NCI-H1092 (cell line): ENCODE data around the gene NHLH1.

Experiments used
- DNase-seq: peaks from one replicate; lab custom pipeline; 2025; lab: John Stamatoyannopoulos, UW

Gene NHLH1

GRCh38 chr1:160359559-160360226 lies 7.2 kb upstream of the NHLH1 start:
- DNase-seq: no peak

GRCh38 chr1:160360227-160360695 lies 6.6 kb upstream of the NHLH1 start:
- DNase-seq: no peak

GRCh38 chr1:160361199-160361598 lies 5.7 kb upstream of the NHLH1 start:
- DNase-seq: no peak

- DNase-seq: no peak
These were observed 5.1 kb upstream of the NHLH1 start for GRCh38 chr1:160361814-160362167.

GRCh38 chr1:160362168-160362957 lies 4.5 kb upstream of the NHLH1 start:
- DNase-seq: no peak

GRCh38 chr1:160363010-160363409 lies 3.9 kb upstream of the NHLH1 start:
- no peak for DNase-seq

GRCh38 chr1:160363951-160364735 lies 2.7 kb upstream of the NHLH1 start:
- no peak for DNase-seq

- no peak for DNase-seq
These were observed 1.5 kb upstream of the NHLH1 start for GRCh38 chr1:160365325-160365724.

GRCh38 chr1:160367516-160367900 lies 637 bp downstream of the NHLH1 start:
- no peak for DNase-seq

GRCh38 chr1:160367934-160368923 lies 1.4 kb downstream of the NHLH1 start:
- no peak for DNase-seq

- no peak for DNase-seq
These were observed 2.2 kb downstream of the NHLH1 start for GRCh38 chr1:160369087-160369486.

- no peak for DNase-seq
These were observed 3.9 kb downstream of the NHLH1 start for GRCh38 chr1:160370561-160371345.

- no peak for DNase-seq
These were observed 4.4 kb downstream of the NHLH1 start for GRCh38 chr1:160371346-160371631.

- DNase-seq: no peak
These were observed 4.9 kb downstream of the NHLH1 start for GRCh38 chr1:160371756-160372155.

- DNase-seq: no peak
These were observed 6.8 kb downstream of the NHLH1 start for GRCh38 chr1:160373696-160374095.

GRCh38 chr1:160374306-160375110 lies 7.6 kb downstream of the NHLH1 start:
- no peak for DNase-seq

- DNase-seq: no peak
These were observed 9.1 kb downstream of the NHLH1 start for GRCh38 chr1:160375788-160376524.

- DNase-seq: peak; percentile 41
These were observed 9.8 kb downstream of the NHLH1 start for GRCh38 chr1:160376525-160377131.
